A549 (cell line): ENCODE data around the gene CAV2.

Experiments used
- CTCF ChIP-seq: fragments of >200 bp; sonication (Bioruptor Twin); formaldehyde crosslinking; IDR thresholded peaks from 3 replicates; pipeline ENCODE4 v1.5.1; 2016
- EP300 ChIP-seq, 2 experiments: fragments of >200 bp; sonication (Bioruptor Twin); formaldehyde crosslinking; IDR thresholded peaks; 2 replicates in 1 of 2; 3 replicates in 1 of 2; pipeline ENCODE4 v1.6.1; 2016 to 2017
- ESRRA ChIP-seq: fragments of 150-350 bp; IDR thresholded peaks from 2 replicates; pipeline ENCODE4 v1.6.1; 2014; ENCODE audit warnings: mild to moderate bottlenecking, low read length, borderline replicate concordance
- MAFK ChIP-seq: fragments of 450-650 bp; IDR thresholded peaks from 2 replicates; pipeline ENCODE4 v1.6.1; 2014; ENCODE audit not compliant: partially characterized antibody
- MAX ChIP-seq: IDR thresholded peaks from 2 replicates; pipeline ENCODE4 v1.6.1; 2012
- POLR2A ChIP-seq: IDR thresholded peaks from 2 replicates; pipeline ENCODE4 v1.6.1; 2012; ENCODE audit warnings: mild to moderate bottlenecking, low read length
- TP53 ChIP-seq: fragments of 250-450 bp; sonication (Bioruptor Pico); IDR thresholded peaks from 2 replicates; pipeline ENCODE4 v1.5.0; 2021; ENCODE audit warnings: mild to moderate bottlenecking, moderate library complexity

- TF ChIP-seq POLR2A: no peak
- TF ChIP-seq CTCF: no peak
- no peak for TF ChIP-seq MAFK
- TF ChIP-seq ESRRA: no peak
- no peak for TF ChIP-seq TP53 (CRISPR knock-in tag)
- no peak for TF ChIP-seq EP300 (IDR thresholded peaks at IDR 0.05)
- no peak for TF ChIP-seq MAX
These were observed 24.7 kb downstream of the CAV2 start for GRCh38 chr7:116524221-116524608.
